Tibial nerve (tissue), 4 donors: Measurements from ENCODE around the gene FXYD2. TPM values are rescaled to one million over a fixed set of nuclear protein-coding genes. Genes with fewer than 3 reads are reported as not detected.

ENCODE experiments used
- DNase-seq, 2 donors: peaks; one replicate each; pipeline ENCODE4 v3.0.0-alpha.2; 2019; ENCODE audit warnings: low spot score in 2 of 2
- H3K27ac ChIP-seq, 4 donors: fragments of 200-600 bp; sonication (generic) in 3 of 4; one replicate each; pipeline ENCODE4 v1.5.1; 2017 to 2019; ENCODE audit warnings: mild to moderate bottlenecking in 1 of 4
- H3K27me3 ChIP-seq, 2 donors: fragments of 200-600 bp; sonication (generic) in 1 of 2; one replicate each; pipeline versions ENCODE4 v1.5.1 to v1.6.0; 2017 to 2019
- H3K36me3 ChIP-seq, 3 donors: fragments of 200-600 bp; sonication (generic); one replicate each; pipeline ENCODE4 v1.5.1; 2018 to 2019
- H3K4me1 ChIP-seq, 4 donors: fragments of 200-600 bp; sonication (generic) in 3 of 4; one replicate each; pipeline ENCODE4 v1.5.1; 2017 to 2019
- H3K4me3 ChIP-seq, 4 donors: fragments of 200-600 bp; sonication (generic) in 3 of 4; one replicate each; pipeline ENCODE4 v1.5.1; 2017 to 2019; ENCODE audit warnings: mild to moderate bottlenecking in 1 of 4, moderate library complexity in 1 of 4
- H3K9me3 ChIP-seq, 4 donors: fragments of 200-600 bp; sonication (generic) in 3 of 4; one replicate each; pipeline ENCODE4 v1.5.1; 2017 to 2019
- CTCF ChIP-seq, 5 experiments: fragments of 200-600 bp in 3 of 5; fragments of 450-650 bp in 2 of 5; sonication (generic) in 3 of 5; IDR thresholded peaks; one replicate each; pipeline ENCODE4 v1.5.1; 2016 to 2019; ENCODE audit warnings: antibody characterized with exemption in 5 of 5, mild to moderate bottlenecking in 3 of 5, moderate library complexity in 2 of 5
- EP300 ChIP-seq, 2 donors: sonication (generic); formaldehyde crosslinking; IDR thresholded peaks; one replicate each; pipeline ENCODE4 v1.6.1; 2017; ENCODE audit warnings: antibody characterized with exemption in 2 of 2, mild to moderate bottlenecking in 1 of 2
- POLR2A ChIP-seq, 2 donors: fragments of 450-650 bp; IDR thresholded peaks; one replicate each; pipeline ENCODE4 v1.6.1; 2017; ENCODE audit warnings: antibody characterized with exemption in 2 of 2, mild to moderate bottlenecking in 2 of 2, moderate library complexity in 2 of 2
- WGBS, 2 donors: methylation state at CpG; one replicate each; pipeline ENCODE4 v1.1.5; 2018; 5-methylcytosine and 5-hydroxymethylcytosine counted together
- total RNA-seq, 4 donors: library from RNA; depleted of rRNA; stranded (reverse); fragments of >200 nt; gene quantifications; one replicate each; pipeline ENCODE4 v1.1.0, GENCODE V29; 2016

FXYD2 gene
- total RNA-seq, 4 donors from 2014 or later = 0.39 to 1.8 (median 0.96) TPM

DNA sequence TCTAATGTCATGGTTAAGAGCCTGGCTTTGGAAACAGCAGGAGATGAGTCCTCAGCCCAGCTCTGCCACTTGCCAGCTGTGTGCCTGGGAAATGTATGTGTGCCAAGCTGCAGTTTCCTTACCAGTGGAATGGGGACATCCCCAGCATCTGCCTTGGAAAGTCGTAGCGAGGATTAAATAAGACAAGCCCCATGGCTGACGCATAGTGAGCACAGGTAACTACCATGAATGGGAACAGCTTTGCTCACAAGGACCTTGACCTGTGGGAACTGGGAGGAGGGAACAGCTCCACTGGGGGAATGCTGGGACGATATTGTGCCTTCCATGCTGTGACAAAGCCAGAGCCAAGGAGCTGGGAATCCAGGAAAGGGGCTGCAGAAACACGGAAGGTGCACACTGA, 24.9 kb downstream of the FXYD2 start:
- no peak overlapping the region for H3K4me3 ChIP-seq
- H3K27ac ChIP-seq = no peak overlapping the region
- H3K9me3 ChIP-seq = no peaks in the 10 kb centered on the region
- H3K4me1 ChIP-seq = peaks cover 0 to 22% (median 14%) of the 10 kb centered on the region in 4 donors
- DNase-seq = no peak
- whole genome bisulfite sequencing, 2 donors = 55 to 63% methylated on average over 5 of the region's 5 CpGs
- H3K36me3 ChIP-seq = no peaks in the 10 kb centered on the region
- peaks cover 0 to 56% of the 10 kb centered on the region in 2 donors for H3K27me3 ChIP-seq
- TF ChIP-seq CTCF (IDR thresholded peaks at IDR 0.05) = no peak
- no peak for TF ChIP-seq EP300 (IDR thresholded peaks at IDR 0.05)
- no peak for TF ChIP-seq POLR2A (IDR thresholded peaks at IDR 0.05)

- H3K9me3 ChIP-seq = no peaks in the 10 kb centered on the region
- H3K4me1 ChIP-seq = peaks cover 0 to 22% (median 14%) of the 10 kb centered on the region in 4 donors
- H3K36me3 ChIP-seq = no peaks in the 10 kb centered on the region
- WGBS, 2 donors = 2 to 3% methylated on average over 25 to 54 of the region's 66 CpGs
- H3K4me3 ChIP-seq = peak within 1 kb of the TSS in 2 of 4 donors; percentile 21 to 22
- TF ChIP-seq EP300 (IDR thresholded peaks at IDR 0.05) (no peak), POLR2A (IDR thresholded peaks at IDR 0.05) (no peak), CTCF (IDR thresholded peaks at IDR 0.05) (no peak)
- no peak within 1 kb of the TSS for H3K27ac ChIP-seq
- DNase-seq = no peak
- H3K27me3 ChIP-seq = peaks cover 0 to 82% of the 10 kb centered on the region in 2 donors
Observed at GRCh38 chr11:117796872-117797529, 27.5 kb downstream of the FXYD2 start, which contains the start of gene DSCAML1. Gene DSCAML1 (minus strand): TSS chr11:117797216. CDS start chr11:117797079, 137 bp downstream.

GRCh38 chr11:117796456-117796871, 28.1 kb downstream of the FXYD2 start:
- peaks cover 0 to 83% of the 10 kb centered on the region in 2 donors for H3K27me3 ChIP-seq

GRCh38 chr11:117795638-117796455, 28.7 kb downstream of the FXYD2 start:
- Histone ChIP-seq H3K27ac (no peak overlapping the region), H3K9me3 (no peaks in the 10 kb centered on the region), H3K36me3 (no peaks in the 10 kb centered on the region), H3K4me3 (peak overlapping the region in 2 of 4 donors; percentile 9 to 22), H3K4me1 (peaks cover 0 to 22% (median 14%) of the 10 kb centered on the region in 4 donors), H3K27me3 (peaks cover 0 to 82% of the 10 kb centered on the region in 2 donors)
- WGBS, 2 donors = 5 to 10% methylated on average over 34 to 46 of the region's 53 CpGs
- TF ChIP-seq EP300 (IDR thresholded peaks at IDR 0.05) (no peak), CTCF (IDR thresholded peaks at IDR 0.05) (no peak), POLR2A (IDR thresholded peaks at IDR 0.05) (no peak)
- no peak for DNase-seq

More at GRCh38 chr11:117796456-117796871, 28.1 kb downstream of the FXYD2 start:
- H3K4me1 ChIP-seq = peaks cover 0 to 22% (median 14%) of the 10 kb centered on the region in 4 donors
- H3K27ac ChIP-seq = no peak overlapping the region
- no peaks in the 10 kb centered on the region for H3K9me3 ChIP-seq
- WGBS, 2 donors = 0 to 4% methylated on average over 22 to 32 of the region's 35 CpGs
- TF ChIP-seq EP300 (IDR thresholded peaks at IDR 0.05) = no peak
- TF ChIP-seq POLR2A (IDR thresholded peaks at IDR 0.05) = no peak
- no peak for DNase-seq
- no peaks in the 10 kb centered on the region for H3K36me3 ChIP-seq
- peak overlapping the region in 2 of 4 donors; percentile 9 to 22 for H3K4me3 ChIP-seq

DNA sequence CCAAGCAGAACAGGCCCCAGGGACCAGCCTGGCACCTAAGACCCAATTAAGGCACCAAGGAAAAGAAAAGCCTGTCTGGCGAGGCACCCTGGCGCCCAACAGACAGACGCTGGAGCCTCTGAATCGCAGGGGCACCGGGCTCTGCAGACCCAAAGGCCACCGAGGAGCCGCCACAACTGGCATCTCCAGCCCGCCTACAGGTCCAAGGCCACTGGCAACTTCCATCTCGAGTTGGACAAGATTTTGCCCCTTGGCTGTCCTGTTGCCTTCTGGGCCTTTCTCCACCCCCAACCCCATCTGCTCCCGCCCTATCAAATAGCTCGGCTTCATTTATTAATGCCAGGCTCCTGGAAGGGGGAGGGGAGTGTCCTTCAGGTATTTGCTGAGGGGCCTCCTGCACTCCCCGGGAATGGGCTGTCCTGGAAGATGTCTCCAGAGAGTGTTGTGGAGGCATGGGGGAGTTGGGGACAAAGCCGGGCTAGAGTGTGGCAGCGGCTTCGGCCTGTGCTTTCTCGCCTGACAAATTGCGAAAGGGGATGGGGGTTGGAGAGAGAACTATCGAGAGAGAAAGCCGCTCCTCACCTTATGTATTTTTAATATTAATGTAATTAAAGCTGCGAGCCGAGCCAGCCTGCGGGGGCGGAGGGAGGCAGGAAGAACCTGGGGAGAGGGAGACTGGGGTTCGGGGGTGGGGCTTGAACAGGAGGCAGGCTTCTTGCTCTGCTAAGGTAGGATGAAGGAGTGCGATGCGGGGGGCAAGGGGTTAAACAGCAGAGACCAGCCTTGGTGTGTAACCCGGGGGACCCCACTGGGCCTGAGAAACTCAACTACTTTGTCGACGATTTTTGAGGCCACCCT, 29.5 kb downstream of the FXYD2 start:
- Histone ChIP-seq H3K4me1 (peaks cover 0 to 22% (median 14%) of the 10 kb centered on the region in 4 donors), H3K9me3 (no peaks in the 10 kb centered on the region), H3K36me3 (no peaks in the 10 kb centered on the region), H3K27me3 (peaks cover 0 to 84% of the 10 kb centered on the region in 2 donors), H3K27ac (no peak overlapping the region), H3K4me3 (no peak overlapping the region)
- TF ChIP-seq CTCF (IDR thresholded peaks at IDR 0.05) (no peak), EP300 (IDR thresholded peaks at IDR 0.05) (no peak), POLR2A (IDR thresholded peaks at IDR 0.05) (no peak)
- no peak for DNase-seq
- 38 to 46% methylated on average over 29 of the region's 29 CpGs for WGBS, 2 donors
